ENCODE data around the gene LRP1B. TPM values are rescaled to one million over a fixed set of nuclear protein-coding genes. Genes with fewer than 3 reads are reported as not detected.

The LRP1B gene
- total and polyA plus RNA-seq, 5 donors from 2014 or later = not detected

- H3K27ac Mint-ChIP-seq = no peak overlapping the region
- H3K4me1 Mint-ChIP-seq = no peaks in the 10 kb centered on the region
- peaks cover 0 to 22% (median 10%) of the 10 kb centered on the region in 7 donors for H3K9me3 Mint-ChIP-seq
- Histone ChIP-seq H3K4me1 (ENCODE audit: control insufficient read depth, insufficient read depth, low read length, poor library complexity, severe bottlenecking) (no peaks in the 10 kb centered on the region), H3K4me3 (ENCODE audit: low read depth, low read length) (no peak overlapping the region), H3K36me3 (ENCODE audit: control insufficient read depth, insufficient read depth, low read length) (no peaks in the 10 kb centered on the region), H3K9me3 (ENCODE audit: control insufficient read depth in 2 of 2, low read length in 2 of 2) (no peaks in the 10 kb centered on the region), H3K27me3 (ENCODE audit: control insufficient read depth, insufficient read depth, low read length) (no peaks in the 10 kb centered on the region), H3K27ac (ENCODE audit: insufficient read depth, low read length, poor library complexity, severe bottlenecking) (no peak overlapping the region)
- no peaks in the 10 kb centered on the region for H3K27me3 Mint-ChIP-seq
- DNase-seq = no peak
- no peak for ATAC-seq (ENCODE audit: low read depth in 2 of 2)
- no peaks in the 10 kb centered on the region for H3K36me3 Mint-ChIP-seq
- H3K4me3 Mint-ChIP-seq = no peak overlapping the region
Measured at GRCh38 chr2:141947396-141948114, 183.3 kb downstream of the LRP1B start.

- no peak overlapping the region for H3K4me3 Mint-ChIP-seq
- H3K27ac Mint-ChIP-seq = no peak overlapping the region
- no peak overlapping the region for H3K4me3 ChIP-seq (ENCODE audit: low read depth, low read length)
- H3K27ac ChIP-seq (ENCODE audit: insufficient read depth, low read length, poor library complexity, severe bottlenecking) = no peak overlapping the region
- H3K27me3 Mint-ChIP-seq = no peaks in the 10 kb centered on the region
- no peaks in the 10 kb centered on the region for H3K9me3 ChIP-seq (ENCODE audit: control insufficient read depth in 2 of 2, low read length in 2 of 2)
- no peaks in the 10 kb centered on the region for H3K4me1 ChIP-seq (ENCODE audit: control insufficient read depth, insufficient read depth, low read length, poor library complexity, severe bottlenecking)
- peaks cover 0 to 27% (median 9%) of the 10 kb centered on the region in 7 donors for H3K9me3 Mint-ChIP-seq
- no peaks in the 10 kb centered on the region for H3K27me3 ChIP-seq (ENCODE audit: control insufficient read depth, insufficient read depth, low read length)
- DNase-seq (no peak), ATAC-seq (ENCODE audit: low read depth in 2 of 2) (no peak)
- H3K4me1 Mint-ChIP-seq = no peaks in the 10 kb centered on the region
- no peaks in the 10 kb centered on the region for H3K36me3 Mint-ChIP-seq
- H3K36me3 ChIP-seq (ENCODE audit: control insufficient read depth, insufficient read depth, low read length) = no peaks in the 10 kb centered on the region
Measured at GRCh38 chr2:141946016-141946415, 184.8 kb downstream of the LRP1B start.

- Histone ChIP-seq H3K36me3 (ENCODE audit: control insufficient read depth, insufficient read depth, low read length) (no peaks in the 10 kb centered on the region), H3K27ac (ENCODE audit: insufficient read depth, low read length, poor library complexity, severe bottlenecking) (no peak overlapping the region), H3K4me1 (ENCODE audit: control insufficient read depth, insufficient read depth, low read length, poor library complexity, severe bottlenecking) (no peaks in the 10 kb centered on the region), H3K9me3 (ENCODE audit: control insufficient read depth in 2 of 2, low read length in 2 of 2) (no peaks in the 10 kb centered on the region), H3K27me3 (ENCODE audit: control insufficient read depth, insufficient read depth, low read length) (no peaks in the 10 kb centered on the region), H3K4me3 (ENCODE audit: low read depth, low read length) (no peak overlapping the region)
- H3K4me3 Mint-ChIP-seq = no peak overlapping the region
- no peak for ATAC-seq (ENCODE audit: low read depth in 2 of 2)
- DNase-seq = no peak
- no peaks in the 10 kb centered on the region for H3K36me3 Mint-ChIP-seq
- no peaks in the 10 kb centered on the region for H3K27me3 Mint-ChIP-seq
- H3K9me3 Mint-ChIP-seq = peaks cover 5 to 24% (median 9%) of the 10 kb centered on the region in 7 donors
- H3K27ac Mint-ChIP-seq = no peak overlapping the region
- no peaks in the 10 kb centered on the region for H3K4me1 Mint-ChIP-seq
Measured at GRCh38 chr2:141943918-141944317, 186.9 kb downstream of the LRP1B start.

DNA sequence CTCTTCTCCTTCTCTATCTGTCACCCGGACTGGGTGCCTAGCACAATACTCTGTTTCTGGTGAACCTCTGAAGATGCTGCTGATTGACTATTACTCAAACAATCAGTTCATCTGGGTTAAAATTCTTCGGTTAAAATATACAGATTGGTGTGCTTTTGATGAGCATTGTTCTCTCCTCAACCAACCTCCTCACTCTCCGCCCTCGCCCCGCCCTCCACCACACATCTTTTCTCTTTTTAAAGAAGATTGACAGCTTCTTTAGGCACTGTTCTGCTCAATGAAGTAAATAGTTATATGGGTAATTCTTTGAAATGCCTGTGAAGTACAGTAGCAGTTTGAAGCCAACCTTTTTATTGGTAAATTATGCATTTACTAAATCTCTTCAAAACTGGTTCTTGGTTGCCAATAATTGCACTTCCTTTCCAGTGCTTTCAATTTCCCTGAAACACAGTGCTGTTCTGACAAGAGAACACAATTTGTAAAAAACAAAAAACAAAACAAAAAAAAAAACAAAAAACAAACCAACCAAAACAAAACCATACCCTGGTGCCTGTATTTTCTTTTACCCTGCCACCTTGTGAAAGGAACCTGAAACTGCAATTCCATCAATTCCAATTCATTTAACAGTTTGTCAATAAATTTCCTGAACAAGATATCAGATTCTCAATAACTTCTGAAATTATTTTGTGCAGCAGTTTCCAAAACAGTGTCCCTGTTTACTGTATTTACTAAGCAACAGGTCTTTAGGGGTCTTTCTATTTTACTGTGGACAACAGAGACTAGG, 188.6 kb downstream of the LRP1B start:
- no peaks in the 10 kb centered on the region for H3K4me1 ChIP-seq (ENCODE audit: control insufficient read depth, insufficient read depth, low read length, poor library complexity, severe bottlenecking)
- no peaks in the 10 kb centered on the region for H3K27me3 ChIP-seq (ENCODE audit: control insufficient read depth, insufficient read depth, low read length)
- Mint-ChIP-seq H3K27me3 (no peaks in the 10 kb centered on the region), H3K4me1 (no peaks in the 10 kb centered on the region), H3K9me3 (peaks cover 5 to 32% (median 10%) of the 10 kb centered on the region in 7 donors), H3K36me3 (no peaks in the 10 kb centered on the region), H3K4me3 (no peak overlapping the region), H3K27ac (no peak overlapping the region)
- H3K4me3 ChIP-seq (ENCODE audit: low read depth, low read length) = no peak overlapping the region
- DNase-seq (no peak), ATAC-seq (ENCODE audit: low read depth in 2 of 2) (no peak)
- H3K9me3 ChIP-seq (ENCODE audit: control insufficient read depth in 2 of 2, low read length in 2 of 2) = no peaks in the 10 kb centered on the region
- H3K36me3 ChIP-seq (ENCODE audit: control insufficient read depth, insufficient read depth, low read length) = no peaks in the 10 kb centered on the region
- no peak overlapping the region for H3K27ac ChIP-seq (ENCODE audit: insufficient read depth, low read length, poor library complexity, severe bottlenecking)

DNA sequence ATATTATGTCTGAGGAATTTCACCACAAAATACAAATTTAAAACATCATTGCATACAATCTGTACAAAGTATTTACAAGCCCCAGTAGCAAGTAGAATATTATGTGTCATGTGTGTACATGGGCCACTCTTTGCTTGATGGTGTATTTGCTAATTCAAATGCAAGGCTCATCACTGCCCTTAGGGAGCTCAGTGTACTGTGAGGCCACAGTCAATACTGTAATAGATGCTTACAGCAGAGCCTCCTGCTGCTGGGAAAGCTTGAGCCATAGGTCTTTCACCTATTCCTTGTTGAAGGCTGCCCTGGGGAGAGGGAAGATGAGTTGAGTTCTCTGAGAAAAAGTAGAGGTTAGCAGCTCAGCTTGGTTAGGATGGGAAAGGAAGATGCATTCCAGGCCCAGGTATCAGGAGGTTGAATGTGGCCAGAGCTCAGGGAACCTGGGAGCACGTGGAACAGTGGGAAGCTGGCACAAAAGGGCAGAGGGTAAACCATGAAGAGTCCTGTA, 189.6 kb downstream of the LRP1B start:
- H3K36me3 ChIP-seq (ENCODE audit: control insufficient read depth, insufficient read depth, low read length) = no peaks in the 10 kb centered on the region
- H3K4me3 ChIP-seq (ENCODE audit: low read depth, low read length) = no peak overlapping the region
- Mint-ChIP-seq H3K36me3 (no peaks in the 10 kb centered on the region), H3K27me3 (no peaks in the 10 kb centered on the region), H3K9me3 (peaks cover 5 to 26% (median 8%) of the 10 kb centered on the region in 7 donors), H3K4me3 (no peak overlapping the region), H3K27ac (no peak overlapping the region), H3K4me1 (no peaks in the 10 kb centered on the region)
- ATAC-seq (ENCODE audit: low read depth in 2 of 2) (no peak), DNase-seq (no peak)
- no peak overlapping the region for H3K27ac ChIP-seq (ENCODE audit: insufficient read depth, low read length, poor library complexity, severe bottlenecking)
- no peaks in the 10 kb centered on the region for H3K4me1 ChIP-seq (ENCODE audit: control insufficient read depth, insufficient read depth, low read length, poor library complexity, severe bottlenecking)
- no peaks in the 10 kb centered on the region for H3K27me3 ChIP-seq (ENCODE audit: control insufficient read depth, insufficient read depth, low read length)
- H3K9me3 ChIP-seq (ENCODE audit: control insufficient read depth in 2 of 2, low read length in 2 of 2) = no peaks in the 10 kb centered on the region

GRCh38 chr2:141940709-141941108, 190.1 kb downstream of the LRP1B start:
- Histone ChIP-seq H3K27me3 (ENCODE audit: control insufficient read depth, insufficient read depth, low read length) (no peaks in the 10 kb centered on the region), H3K27ac (ENCODE audit: insufficient read depth, low read length, poor library complexity, severe bottlenecking) (no peak overlapping the region), H3K4me1 (ENCODE audit: control insufficient read depth, insufficient read depth, low read length, poor library complexity, severe bottlenecking) (no peaks in the 10 kb centered on the region), H3K9me3 (ENCODE audit: control insufficient read depth in 2 of 2, low read length in 2 of 2) (no peaks in the 10 kb centered on the region), H3K4me3 (ENCODE audit: low read depth, low read length) (no peak overlapping the region), H3K36me3 (ENCODE audit: control insufficient read depth, insufficient read depth, low read length) (no peaks in the 10 kb centered on the region)
- Mint-ChIP-seq H3K4me1 (no peaks in the 10 kb centered on the region), H3K36me3 (no peaks in the 10 kb centered on the region), H3K27ac (no peak overlapping the region), H3K4me3 (no peak overlapping the region), H3K9me3 (peaks cover 5 to 26% (median 8%) of the 10 kb centered on the region in 7 donors), H3K27me3 (no peaks in the 10 kb centered on the region)
- DNase-seq (no peak), ATAC-seq (ENCODE audit: low read depth in 2 of 2) (no peak)

DNA sequence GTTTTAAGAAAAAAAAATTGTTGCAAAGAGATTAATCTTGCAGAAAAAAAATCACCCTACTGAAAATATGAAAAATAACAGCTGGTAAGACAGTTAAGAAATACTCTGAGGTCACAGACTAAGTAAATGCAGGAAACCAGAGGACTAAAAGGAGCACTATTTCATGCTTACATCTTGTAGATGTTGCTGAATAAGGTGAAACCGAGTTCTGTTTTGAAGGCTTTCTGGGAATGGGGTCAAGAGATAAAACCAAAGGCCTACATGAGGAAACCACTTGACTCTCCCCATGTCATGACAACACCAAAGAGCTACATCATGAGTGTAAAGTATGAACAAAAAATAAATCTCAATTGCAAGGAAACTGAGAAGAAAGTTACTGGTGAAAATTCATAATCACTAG, 197.6 kb downstream of the LRP1B start:
- no peak for DNase-seq
- Histone ChIP-seq H3K9me3 (ENCODE audit: control insufficient read depth in 2 of 2, low read length in 2 of 2) (no peaks in the 10 kb centered on the region), H3K4me3 (ENCODE audit: low read depth, low read length) (no peak overlapping the region), H3K36me3 (ENCODE audit: control insufficient read depth, insufficient read depth, low read length) (no peaks in the 10 kb centered on the region), H3K27ac (ENCODE audit: insufficient read depth, low read length, poor library complexity, severe bottlenecking) (no peak overlapping the region), H3K4me1 (ENCODE audit: control insufficient read depth, insufficient read depth, low read length, poor library complexity, severe bottlenecking) (no peaks in the 10 kb centered on the region), H3K27me3 (ENCODE audit: control insufficient read depth, insufficient read depth, low read length) (no peaks in the 10 kb centered on the region)
- Mint-ChIP-seq H3K9me3 (peaks cover 0 to 20% (median 6%) of the 10 kb centered on the region in 7 donors), H3K27ac (no peak overlapping the region), H3K4me1 (no peaks in the 10 kb centered on the region), H3K27me3 (no peaks in the 10 kb centered on the region), H3K36me3 (no peaks in the 10 kb centered on the region), H3K4me3 (no peak overlapping the region)
- no peak for ATAC-seq (ENCODE audit: low read depth in 2 of 2)

Data from CD4-positive, CD25-positive, alpha-beta regulatory T cell (primary cell).